SK-N-MC (cell line): ENCODE measurements around the gene MBTPS1.

Source experiments
- DNase-seq: peaks from one replicate; pipeline ENCODE4 v3.0.0-alpha.2; 2011; ENCODE audit warnings: low read depth, low spot score
- H3K27ac ChIP-seq: fragments of 200-600 bp; sonication (generic); 2 replicates; pipeline ENCODE4 v1.5.1; 2016; ENCODE audit warnings: mixed run types
- H3K36me3 ChIP-seq: fragments of 200-600 bp; sonication (generic); 2 replicates; pipeline ENCODE4 v1.6.1; 2017; ENCODE audit warnings: antibody characterized with exemption, low read length, mixed read lengths; ENCODE audit not compliant: insufficient read depth
- H3K4me3 ChIP-seq: fragments of 200-600 bp; sonication (generic); 2 replicates; pipeline ENCODE4 v1.5.1; 2016
- H3K9ac ChIP-seq: fragments of 200-600 bp; sonication (generic); 2 replicates; pipeline ENCODE4 v1.8.0; 2017; ENCODE audit warnings: mixed run types, mixed read lengths; ENCODE audit not compliant: insufficient read length
- H3K9me3 ChIP-seq: fragments of 200-600 bp; sonication (generic); 2 replicates; pipeline ENCODE4 v1.6.1; 2017; ENCODE audit warnings: low read depth, mild to moderate bottlenecking, antibody characterized with exemption, low read length, moderate library complexity, mixed read lengths
- EZH2 ChIP-seq: fragments of 200-600 bp; sonication (generic); IDR thresholded peaks from one replicate; pipeline ENCODE4 v1.6.1; 2017; ENCODE audit warnings: antibody characterized with exemption
- FOXP2 ChIP-seq: optimal IDR thresholded peaks from 2 replicates; pipeline ENCODE3; 2011; ENCODE audit warnings: mild to moderate bottlenecking, moderate library complexity; ENCODE audit not compliant: insufficient read depth; ENCODE audit errors: extremely low read length, control extremely low read depth
- POLR2AphosphoS5 ChIP-seq: IDR thresholded peaks from 2 replicates; pipeline ENCODE4 v1.6.1; 2012; ENCODE audit warnings: mild to moderate bottlenecking, low read depth, low read length, borderline replicate concordance

Gene MBTPS1

DNA sequence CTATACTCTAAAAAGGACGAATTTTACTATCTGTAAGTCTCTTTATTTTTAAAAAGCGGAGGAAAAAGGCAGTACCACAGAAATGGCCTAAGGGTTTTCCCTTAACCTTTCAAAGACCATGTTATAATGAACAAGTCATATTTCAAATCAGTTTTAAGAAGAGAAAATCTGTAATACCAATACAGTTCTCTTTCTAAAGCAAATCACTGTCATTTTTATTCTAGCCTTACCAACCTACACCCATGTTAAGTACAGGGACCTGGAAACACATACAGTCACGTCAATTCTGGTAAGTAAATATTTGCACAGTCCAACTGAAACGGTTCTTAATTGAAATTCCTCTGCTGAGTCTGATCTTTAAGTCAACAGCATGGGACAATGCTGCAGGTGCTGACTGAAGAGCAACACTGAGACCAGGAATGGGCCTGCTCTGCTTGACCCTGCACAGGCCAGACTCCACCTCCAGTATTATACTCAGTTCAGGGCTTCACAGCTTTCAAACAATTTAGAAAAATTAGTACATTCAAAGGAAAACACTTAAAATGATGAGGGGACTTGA is 20.2 kb downstream of the MBTPS1 start:
- H3K4me3 ChIP-seq, result no peak overlapping the region
- no peak for TF ChIP-seq EZH2
- no peak for TF ChIP-seq POLR2AphosphoS5
- TF ChIP-seq FOXP2, result no peak
- no peak overlapping the region for H3K27ac ChIP-seq
- H3K36me3 ChIP-seq, result peaks cover 17% of the 10 kb centered on the region; the same call in 1 of the 2 replicates
- DNase-seq, result no peak
- H3K9me3 ChIP-seq, result no peaks in the 10 kb centered on the region
- H3K9ac ChIP-seq, result no peak overlapping the region

DNA sequence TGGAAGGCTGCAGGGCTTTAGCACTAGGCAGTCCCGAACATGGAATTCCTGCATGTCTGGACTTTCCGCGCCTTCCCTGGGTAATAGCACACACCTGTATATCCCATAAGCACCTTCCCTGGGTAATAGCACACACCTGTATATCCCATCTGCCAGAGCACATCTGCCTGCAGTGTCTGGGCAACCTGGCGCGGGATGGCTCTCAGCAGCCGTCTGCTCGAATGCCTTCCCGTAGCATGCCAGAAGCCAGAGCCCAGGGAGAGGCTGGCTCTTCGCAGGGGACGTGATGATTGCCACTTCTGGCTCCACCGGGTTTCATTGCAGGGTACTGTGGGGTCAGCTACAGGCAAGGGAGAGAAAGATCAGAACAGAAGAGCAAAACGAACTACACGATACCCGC is 21.3 kb downstream of the MBTPS1 start:
- H3K36me3 ChIP-seq, result peaks cover 19% of the 10 kb centered on the region; the same call in 1 of the 2 replicates

DNA sequence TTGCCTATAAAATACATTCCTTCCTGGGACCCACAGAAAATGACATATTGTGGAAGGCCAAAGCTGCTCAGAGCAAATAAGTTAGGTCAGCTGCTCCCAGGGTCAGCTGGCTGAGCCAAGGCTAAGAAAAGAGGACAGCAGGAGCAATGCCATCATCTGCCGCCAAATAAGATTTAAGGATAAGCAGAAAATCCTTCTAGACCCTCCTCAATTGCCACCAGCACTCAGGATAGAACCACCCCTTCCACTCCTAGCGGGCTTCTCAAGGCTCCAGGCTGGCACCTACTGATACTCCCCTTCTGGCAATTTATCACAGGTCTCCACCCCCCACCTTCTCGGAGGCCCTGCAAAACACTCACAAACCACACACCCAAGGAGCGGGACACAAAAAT is 22.9 kb downstream of the MBTPS1 start:
- Histone ChIP-seq H3K36me3 (peaks cover 19% of the 10 kb centered on the region; the same call in 1 of the 2 replicates), H3K9me3 (no peaks in the 10 kb centered on the region), H3K9ac (no peak overlapping the region), H3K4me3 (no peak overlapping the region), H3K27ac (no peak overlapping the region)
- DNase-seq, result no peak
- TF ChIP-seq EZH2, result no peak
- TF ChIP-seq POLR2AphosphoS5, result no peak
- no peak for TF ChIP-seq FOXP2

More for the DNA sequence above, 21.3 kb downstream of the MBTPS1 start:
- H3K27ac ChIP-seq, result no peak overlapping the region
- no peak overlapping the region for H3K9ac ChIP-seq
- no peak overlapping the region for H3K4me3 ChIP-seq
- no peaks in the 10 kb centered on the region for H3K9me3 ChIP-seq
- DNase-seq, result no peak
- TF ChIP-seq FOXP2 (no peak), POLR2AphosphoS5 (no peak), EZH2 (no peak)

DNA sequence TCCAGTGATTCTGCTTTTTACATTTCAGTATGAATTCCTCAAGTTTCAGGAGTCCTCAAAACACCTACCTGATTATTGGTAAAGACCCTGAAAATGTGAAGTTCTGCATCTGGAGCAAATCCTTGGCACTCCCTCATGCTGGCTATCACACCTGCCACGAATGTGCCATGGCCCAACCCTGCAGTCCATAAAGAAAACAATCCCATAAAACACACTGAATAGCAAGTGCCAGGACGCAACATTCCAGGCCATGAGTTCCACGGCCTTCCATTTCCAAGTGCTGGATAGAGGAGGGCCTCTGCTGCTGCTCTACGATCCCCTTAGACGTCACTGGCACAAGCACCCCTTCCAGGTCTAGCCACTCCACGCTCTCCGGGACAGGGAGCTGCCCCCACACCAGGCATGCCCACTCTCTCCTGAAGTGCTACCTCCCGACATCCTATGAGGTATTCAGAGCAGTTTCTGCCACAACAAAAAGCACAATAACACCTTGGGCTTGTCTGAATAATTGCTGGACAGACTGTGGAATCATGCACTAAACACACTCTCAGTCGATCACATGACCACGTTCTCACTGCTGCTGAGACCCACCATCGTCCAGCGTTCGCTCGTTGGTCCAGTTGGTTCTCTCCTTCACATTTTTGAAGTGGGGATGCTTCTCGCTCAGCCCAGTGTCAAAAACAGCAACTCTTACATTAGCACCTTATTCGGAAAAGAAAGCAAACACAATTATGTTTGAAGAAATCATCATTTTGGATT is 23.4 kb downstream of the MBTPS1 start:
- Histone ChIP-seq H3K36me3 (peaks cover 19% of the 10 kb centered on the region; the same call in 1 of the 2 replicates), H3K9me3 (no peaks in the 10 kb centered on the region), H3K4me3 (no peak overlapping the region), H3K9ac (no peak overlapping the region), H3K27ac (no peak overlapping the region)
- TF ChIP-seq EZH2 (no peak), POLR2AphosphoS5 (no peak), FOXP2 (no peak)
- DNase-seq, result no peak

DNA sequence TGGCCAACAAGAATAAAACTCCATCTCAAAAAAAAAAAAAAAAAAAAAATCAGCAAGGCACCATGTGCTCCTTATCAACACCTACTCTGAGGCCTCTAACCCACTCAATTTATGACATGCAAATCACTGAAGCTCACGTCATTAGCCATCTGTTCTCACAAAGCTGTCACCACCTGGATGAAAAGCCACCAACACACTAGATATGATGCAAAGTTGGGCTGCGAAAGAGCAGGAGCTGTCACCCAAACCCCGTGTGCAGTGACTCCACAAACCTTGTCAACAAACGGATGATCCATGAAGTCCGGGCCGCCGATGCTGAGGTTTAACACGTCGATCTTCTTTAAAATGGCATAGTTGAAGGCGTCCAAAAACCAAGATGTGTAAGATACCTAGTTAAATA is 25.3 kb downstream of the MBTPS1 start:
- Histone ChIP-seq H3K27ac (no peak overlapping the region), H3K4me3 (no peak overlapping the region), H3K36me3 (peaks cover 19% of the 10 kb centered on the region; the same call in 1 of the 2 replicates), H3K9ac (no peak overlapping the region), H3K9me3 (no peaks in the 10 kb centered on the region)
- TF ChIP-seq EZH2 (no peak), POLR2AphosphoS5 (no peak), FOXP2 (no peak)
- no peak for DNase-seq

DNA sequence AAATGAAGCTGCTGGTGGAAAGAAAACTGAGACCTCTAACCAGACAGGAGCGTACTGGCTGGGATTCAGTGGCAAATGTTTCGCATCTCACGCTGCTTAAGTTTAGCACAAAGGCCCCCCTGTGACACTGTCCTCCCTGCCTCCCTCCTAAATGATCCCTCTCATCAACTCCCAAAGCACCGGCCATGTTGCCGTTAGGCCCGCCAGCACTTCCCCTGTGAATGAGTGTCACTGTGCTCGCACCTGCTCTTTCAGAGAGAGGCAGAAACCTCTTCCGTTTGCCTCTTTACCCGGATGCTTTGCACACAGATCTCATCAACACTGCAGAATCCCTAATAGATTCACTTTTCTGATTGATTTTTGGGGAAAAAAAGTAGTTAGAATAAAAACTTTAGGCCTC is 26.5 kb downstream of the MBTPS1 start:
- TF ChIP-seq POLR2AphosphoS5 (no peak), EZH2 (no peak), FOXP2 (no peak)
- Histone ChIP-seq H3K9ac (no peak overlapping the region), H3K9me3 (no peaks in the 10 kb centered on the region), H3K4me3 (no peak overlapping the region), H3K27ac (no peak overlapping the region), H3K36me3 (peaks cover 19% of the 10 kb centered on the region; the same call in 1 of the 2 replicates)
- no peak for DNase-seq

DNA sequence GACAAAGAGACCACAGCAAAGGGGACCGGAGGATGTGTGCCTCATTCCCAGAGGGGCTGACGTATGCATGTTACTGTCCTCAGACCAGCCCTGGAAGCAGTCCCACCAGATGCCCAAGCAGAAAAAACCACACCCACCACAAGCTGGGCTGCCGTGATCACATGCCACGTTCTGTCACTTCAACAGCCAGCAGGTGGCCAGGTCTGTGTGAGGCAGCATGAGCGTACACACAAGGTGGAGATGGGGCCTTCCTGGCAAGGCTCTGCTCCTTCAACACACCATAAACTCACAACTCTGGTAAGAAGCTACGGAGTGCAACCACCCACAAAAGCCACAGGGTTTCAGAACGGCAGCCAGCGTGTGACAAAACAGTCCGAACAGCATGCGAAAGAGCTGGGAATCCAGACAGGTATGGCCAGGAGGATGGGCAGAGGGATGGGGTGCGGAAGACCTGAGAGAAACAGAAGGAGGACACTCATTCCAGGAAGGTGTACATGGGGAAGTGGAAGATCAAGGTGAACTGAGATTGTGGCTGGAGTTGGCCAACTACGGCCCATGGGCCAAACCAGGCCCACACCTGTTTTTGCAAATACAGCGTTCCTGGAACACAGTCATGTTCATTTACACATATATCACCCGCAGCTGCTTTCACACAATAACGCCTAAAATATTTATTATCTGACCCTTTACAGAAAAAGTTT is 27.9 kb downstream of the MBTPS1 start:
- Histone ChIP-seq H3K9me3 (no peaks in the 10 kb centered on the region), H3K36me3 (peaks cover 22% of the 10 kb centered on the region; the same call in 1 of the 2 replicates), H3K9ac (no peak overlapping the region), H3K27ac (no peak overlapping the region), H3K4me3 (no peak overlapping the region)
- DNase-seq, result no peak
- TF ChIP-seq FOXP2 (no peak), POLR2AphosphoS5 (no peak), EZH2 (no peak)

DNA sequence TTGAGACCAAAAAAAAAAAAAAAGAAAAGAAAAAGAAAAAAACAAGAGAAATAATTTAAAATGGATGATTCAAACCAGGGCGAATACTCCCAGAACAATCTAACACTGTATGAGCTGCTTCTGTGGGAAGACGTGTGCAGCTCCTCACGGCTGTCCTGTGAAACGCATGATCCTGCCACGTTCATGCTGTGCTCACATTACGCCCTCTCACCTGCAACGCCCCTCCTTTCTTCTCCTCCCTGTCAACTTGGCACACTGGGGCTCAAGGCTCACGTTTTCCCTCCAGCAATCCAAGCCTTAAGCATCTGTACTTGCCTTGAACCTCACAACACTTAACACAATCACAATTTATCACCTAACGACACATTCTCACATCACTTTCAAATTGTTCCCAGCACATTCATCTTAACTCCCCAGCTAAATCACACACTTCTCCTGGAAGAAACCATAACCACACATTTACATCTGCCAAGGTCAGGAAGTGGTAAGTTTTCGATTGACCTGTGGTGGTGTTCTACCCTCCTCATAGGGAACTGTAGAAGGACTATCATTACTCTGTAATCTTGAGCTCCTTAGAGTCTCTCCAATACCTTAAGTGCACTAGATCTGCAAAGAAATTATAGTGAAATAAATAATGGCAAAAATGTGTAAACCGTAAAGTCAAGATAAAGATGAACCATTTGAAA is 29.1 kb downstream of the MBTPS1 start:
- H3K9me3 ChIP-seq, result no peaks in the 10 kb centered on the region
- peaks cover 11% of the 10 kb centered on the region; the same call in 1 of the 2 replicates for H3K36me3 ChIP-seq
- TF ChIP-seq FOXP2, result no peak
- TF ChIP-seq POLR2AphosphoS5, result no peak
- no peak for TF ChIP-seq EZH2
- no peak overlapping the region for H3K27ac ChIP-seq
- no peak overlapping the region for H3K4me3 ChIP-seq
- H3K9ac ChIP-seq, result no peak overlapping the region
- DNase-seq, result no peak
